ENCODE data around the gene CRADD.
"Not testable (repeated sequence)": the region's sequence is repeated elsewhere in the genome, so short reads cannot be mapped to it uniquely, and the experiment has no call there.

The CRADD gene

DNA sequence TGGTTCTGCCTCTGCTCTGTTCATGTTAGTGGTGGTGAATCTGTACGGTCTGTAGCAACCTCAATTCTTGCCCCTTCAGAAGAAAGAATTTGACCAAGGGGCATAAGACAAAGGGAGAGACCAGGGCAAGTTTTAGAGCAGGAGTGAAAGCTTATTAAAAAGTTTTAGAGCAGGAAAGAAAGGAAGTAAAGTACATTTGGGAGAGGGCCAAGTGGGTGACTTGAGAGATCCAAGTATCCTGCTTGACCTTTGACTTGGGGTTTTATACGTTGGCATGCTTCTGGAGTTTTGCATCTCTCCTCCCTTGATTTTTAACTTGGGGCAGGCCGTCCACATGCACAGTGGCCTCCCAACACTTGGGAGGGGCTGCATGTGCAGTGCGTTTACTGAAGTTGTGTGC lies 225.0 kb downstream of the CRADD start:
- no peak for DNase-seq (ENCODE audit: low read depth)

DNA sequence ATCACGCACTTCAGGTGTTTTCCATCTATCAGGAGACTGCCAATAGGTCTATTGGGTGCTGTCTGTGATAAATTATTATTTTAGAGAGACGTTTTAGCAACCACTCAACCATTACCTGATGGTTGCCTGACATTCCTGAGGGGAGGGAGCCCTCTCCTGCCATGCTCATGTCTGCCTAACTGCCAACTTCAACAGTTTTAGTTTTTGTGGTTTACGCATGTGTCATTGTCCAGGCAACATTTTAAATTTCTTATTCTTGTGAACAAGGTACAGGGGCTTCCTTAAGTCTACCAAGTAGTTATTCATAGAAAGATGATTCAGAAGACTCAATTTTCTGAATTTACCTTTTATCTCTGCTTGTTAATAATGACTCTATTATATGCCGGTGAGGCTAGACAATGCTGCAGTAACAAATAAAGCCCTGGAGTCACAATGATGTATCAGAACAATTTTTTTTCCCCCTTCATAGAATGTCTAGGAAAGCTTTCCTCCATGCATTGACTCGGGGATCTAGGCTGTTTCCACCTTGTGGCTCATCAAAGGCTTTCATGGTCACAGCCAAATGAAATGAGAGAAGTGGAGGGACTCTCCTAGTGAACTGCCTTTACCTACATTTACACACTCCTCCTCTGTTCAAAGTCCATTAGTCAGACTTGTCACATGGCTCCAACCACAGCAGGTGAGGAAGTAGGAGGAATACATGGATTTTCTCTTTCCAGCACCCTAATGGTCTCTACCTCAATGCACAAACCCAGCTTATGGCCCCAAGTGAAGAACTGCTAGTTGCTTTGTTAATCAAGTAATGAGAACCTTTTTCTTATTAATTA lies 225.8 kb downstream of the CRADD start:
- DNase-seq (ENCODE audit: low read depth), result no peak

DNA sequence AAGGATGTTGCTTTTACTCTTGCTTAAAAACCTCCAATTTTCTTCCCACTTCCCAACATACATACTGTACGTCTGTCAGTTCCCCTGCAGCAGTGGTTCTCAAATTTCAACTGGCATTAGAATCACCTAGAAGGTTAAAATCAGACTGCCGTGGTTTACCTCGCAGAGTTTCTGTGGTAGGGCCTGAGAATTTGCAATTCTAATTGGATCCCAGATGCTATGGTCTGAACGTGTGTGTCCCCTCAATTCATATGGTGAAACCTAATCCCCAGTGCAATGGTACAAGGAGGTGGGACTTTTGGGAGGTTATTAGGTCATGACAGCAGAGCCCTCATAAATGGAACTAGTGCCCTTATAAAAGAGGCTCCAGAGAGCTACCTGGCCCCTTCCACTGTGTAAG lies 226.9 kb downstream of the CRADD start:
- no peak for DNase-seq (ENCODE audit: low read depth)

DNA sequence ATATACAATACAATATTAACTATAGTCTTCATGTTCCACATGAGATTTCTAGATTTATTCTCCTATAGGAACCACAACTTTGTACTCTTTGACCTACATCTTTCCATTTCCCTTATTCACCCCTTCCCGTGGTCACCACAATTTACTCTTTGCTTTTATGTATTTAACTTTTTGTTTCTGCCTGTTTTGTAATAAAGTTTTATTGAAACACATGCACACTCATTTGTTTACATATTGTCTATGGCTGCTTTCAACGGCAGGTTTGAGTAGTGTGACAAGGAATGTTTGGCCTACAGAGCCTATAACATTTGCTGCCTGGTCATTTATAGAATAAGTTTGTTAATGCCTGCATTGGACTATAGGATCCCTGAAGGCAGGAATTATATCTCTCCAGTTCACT lies 231.1 kb downstream of the CRADD start:
- DNase-seq (ENCODE audit: low read depth), result no peak

DNA sequence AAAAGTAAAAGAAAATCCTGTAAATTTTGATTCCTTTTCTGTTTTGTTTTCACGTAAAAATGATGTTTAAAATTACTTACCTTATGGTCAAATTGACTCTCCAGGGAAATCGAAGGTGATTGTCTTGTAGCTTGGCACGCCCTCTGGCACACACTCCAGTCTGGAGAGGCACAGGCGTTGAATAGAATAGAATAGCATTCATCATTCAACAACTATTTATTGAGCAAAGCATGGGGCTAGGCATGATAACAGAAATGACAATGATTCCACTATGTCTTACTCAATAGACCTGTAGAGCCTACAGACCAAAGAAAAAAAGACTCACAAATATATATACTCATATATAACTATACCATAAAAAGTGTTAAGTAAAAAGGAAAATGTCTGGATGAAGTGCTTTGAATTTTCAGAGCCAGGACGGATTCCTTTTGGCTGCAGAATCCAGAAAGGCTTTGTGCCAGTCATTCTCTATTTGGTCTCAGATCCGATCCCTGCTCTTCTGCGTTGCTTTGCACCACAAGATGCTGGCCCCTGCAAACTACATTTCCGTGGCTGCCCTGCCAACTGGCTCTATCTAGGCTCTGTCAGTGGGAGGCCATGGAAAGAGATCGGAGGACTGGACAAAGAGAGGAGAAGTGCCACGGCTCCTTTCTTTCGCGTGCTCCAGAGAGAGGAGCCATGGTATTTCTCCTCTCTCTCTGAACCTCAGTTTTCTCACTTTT lies 231.8 kb downstream of the CRADD start:
- peak; percentile 64 for DNase-seq (ENCODE audit: low read depth)

DNA sequence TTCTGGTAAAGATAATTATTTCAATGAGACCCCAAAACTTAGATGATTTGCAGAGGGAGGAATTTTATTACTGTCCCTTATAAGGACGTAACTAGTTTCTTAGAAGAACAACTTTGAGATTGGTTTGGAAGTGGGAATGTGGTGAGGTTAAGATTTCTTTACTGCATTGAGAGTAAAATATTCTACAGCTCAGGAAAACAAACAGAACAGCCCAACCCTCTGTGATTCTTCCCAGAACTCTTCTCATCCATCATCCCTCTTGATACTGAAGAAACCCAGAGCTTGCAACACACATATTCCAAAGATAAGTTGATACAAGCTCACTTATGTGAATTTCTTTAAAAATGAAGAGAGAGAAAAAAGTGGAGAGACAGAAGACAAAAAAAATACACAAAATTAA lies 234.2 kb downstream of the CRADD start:
- peak; percentile 68 for DNase-seq (ENCODE audit: low read depth)

DNA sequence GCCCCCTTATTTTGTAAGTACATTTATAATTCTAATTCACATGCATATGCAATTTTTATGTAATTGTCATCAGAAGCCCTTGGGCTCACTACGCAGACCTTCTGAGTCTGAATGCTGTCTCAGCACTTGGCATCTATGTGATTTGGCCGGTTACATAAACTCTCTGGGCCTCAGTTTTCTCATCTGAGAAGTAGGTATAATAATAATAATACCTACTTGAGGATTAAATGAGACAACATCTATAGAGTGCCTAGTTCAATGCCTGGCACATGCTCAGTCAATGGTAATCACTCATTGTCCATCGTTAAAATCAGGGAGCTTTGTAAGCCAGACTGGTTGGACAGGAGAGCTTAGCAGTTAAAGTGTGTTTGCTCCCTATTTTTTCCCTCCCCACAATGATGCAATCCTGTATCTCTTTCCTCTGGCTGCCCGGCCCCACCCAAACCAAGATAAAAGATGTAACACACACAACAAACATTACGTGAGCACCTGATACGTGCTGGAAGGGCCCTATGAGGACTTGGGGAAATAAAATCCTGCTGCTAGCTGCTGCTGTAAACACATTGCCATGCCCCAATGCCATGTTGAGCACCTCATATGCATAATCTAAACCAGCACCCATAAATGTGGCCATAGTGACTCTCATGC lies 235.0 kb downstream of the CRADD start:
- no peak for DNase-seq (ENCODE audit: low read depth)

DNA sequence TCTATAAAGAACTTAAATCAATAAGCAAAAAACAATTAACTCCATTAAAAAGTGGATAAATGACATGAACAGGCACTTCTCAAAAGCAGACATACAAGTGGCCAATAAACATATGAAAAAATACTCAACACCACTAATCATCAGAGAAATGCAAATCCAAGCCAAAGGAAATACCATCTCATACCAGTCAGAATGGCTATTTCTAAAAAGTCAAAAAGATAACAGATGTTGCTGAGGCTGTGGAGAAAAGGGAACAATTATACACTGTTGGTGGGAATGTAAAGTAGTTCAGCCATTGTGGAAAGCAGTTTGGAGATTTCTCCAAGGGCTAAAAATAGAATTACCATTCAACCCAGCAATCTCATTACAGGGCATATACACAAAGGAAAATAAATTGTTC lies 236.7 kb downstream of the CRADD start:
- DNase-seq (ENCODE audit: low read depth), result peak; percentile 95

DNA sequence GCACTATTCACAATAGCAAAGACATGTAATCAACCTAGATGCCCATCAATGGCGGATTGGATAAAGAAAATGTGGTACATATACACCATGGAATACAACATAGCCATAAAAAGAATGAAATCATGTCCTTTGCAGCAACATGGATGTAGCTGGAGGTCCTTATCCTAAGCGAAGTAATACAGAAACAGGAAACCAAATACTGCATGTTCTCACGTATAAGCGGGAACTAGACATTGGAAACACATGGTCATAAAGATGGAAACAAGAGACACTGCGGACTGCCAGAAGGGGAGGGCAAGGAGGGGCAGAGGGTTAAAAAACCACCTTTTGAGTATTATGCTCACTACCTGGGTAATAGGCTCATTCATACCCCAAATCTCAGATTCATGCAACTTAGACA lies 237.1 kb downstream of the CRADD start:
- DNase-seq (ENCODE audit: low read depth), result peak; percentile 70

DNA sequence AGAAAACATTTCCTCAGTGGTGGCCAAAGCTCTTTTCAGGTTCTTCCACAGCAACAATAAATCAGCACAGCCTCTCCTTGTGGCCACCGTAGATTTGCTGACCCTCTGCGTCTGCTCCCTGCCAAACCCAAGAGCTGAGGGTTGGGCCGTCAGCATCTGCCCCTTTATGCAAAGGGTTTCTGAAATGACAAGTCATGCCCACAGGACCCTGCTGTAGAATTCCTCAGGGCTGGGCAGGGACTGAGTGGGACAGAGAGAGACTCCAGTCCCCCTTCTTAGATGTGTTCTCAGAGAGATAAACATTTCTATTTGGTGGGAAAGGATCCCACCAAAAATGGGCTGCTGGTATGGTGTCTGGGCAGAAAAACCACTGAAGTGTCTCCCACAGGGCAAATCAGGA lies 238.2 kb downstream of the CRADD start:
- no peak for DNase-seq (ENCODE audit: low read depth)

DNA sequence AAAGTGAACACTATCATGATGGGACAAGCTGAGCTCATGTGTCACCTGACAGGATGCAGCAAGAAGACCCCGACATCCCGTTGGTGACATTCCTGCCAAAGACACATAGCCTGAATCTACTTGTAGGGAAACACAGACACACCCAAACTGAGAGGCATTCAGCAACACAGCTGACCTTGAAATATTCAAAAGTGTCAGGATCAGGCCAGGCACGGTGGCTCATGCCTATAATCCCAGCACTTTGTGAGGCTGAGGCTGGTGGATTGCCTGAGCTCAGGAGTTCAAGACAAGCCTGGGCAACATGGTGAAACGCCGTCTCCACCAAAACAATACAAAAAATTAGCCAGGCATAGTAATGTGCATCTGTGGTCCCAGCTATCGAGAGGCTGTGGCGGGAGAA lies 239.2 kb downstream of the CRADD start:
- peak; percentile 25 for DNase-seq (ENCODE audit: low read depth)

DNA sequence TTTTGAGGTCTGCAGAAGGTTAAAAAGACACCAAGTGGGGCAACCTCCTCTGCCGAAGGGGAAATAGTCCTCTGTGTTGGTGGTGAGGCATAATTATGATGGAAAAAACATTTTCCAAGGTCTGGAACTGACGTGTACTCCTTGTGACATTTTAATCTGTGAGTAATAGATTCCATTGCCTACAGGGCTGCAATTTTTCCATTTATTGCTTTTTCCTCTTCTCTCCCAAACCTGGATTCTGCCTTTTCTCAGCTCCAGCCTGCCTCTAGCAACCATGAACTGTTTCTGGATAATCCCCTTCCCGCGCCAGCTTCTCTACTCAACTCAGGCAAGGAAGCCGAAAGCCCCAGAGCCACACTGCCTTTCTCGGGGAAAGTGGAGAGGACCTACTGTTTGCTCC lies 241.1 kb downstream of the CRADD start:
- peak; percentile 96 for DNase-seq (ENCODE audit: low read depth)

DNA sequence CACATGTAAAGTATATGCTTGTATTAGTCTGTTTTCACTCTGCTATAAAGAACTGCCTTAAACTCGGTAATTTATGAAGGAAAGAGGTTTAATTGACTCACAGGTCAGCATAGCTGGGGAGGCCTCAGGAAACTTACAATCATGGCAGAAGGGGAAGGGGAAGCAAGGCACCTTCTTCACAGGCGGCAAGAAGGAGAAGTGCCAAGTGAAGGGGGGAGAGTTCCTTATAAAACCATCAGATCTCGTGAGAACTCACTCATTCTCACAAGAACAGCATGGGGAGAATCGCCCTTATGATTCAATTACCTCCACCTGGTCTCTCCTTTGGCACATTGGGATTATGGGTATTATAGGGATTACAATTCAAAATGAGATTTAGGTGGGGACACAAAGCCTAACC lies 241.7 kb downstream of the CRADD start:
- no peak for DNase-seq (ENCODE audit: low read depth)

DNA sequence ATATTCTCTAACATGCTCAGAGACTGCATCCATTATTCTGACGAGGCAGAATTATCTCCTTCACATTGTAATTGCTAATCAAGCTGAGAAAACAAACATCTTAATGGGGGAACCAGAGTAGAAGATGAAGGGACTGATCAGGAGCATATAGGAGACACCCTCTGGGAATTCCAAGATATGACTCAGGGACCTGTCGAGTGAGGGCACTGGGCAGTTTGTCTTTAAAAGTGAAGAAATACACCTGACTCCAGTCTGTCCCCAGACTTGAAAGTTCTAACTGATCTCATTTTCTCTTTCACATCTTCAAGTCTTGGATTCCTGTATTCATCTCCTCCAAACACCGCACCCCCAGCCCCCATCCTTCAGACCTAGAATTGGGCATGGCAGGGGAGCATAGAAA lies 244.3 kb downstream of the CRADD start:
- no peak for DNase-seq (ENCODE audit: low read depth)

DNA sequence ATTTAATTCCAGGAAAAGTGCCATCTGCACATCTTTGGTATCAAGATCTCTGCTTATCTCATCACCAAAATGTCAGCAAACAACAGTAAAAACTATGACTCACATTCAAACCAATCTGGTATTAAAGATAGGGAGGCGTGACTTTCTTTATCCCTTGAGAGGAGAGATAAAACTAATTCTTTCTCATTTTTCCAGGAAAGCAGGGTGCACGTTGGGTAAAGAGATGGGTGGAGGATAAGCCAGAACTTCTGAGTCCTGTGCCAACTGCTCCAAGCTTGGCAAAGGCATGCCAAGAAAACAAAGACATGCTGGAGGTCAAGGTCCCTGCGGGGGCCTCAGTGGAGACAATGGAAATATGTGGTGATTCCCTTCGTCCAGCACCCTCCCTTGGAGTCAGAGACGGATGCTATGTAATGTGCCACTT lies 245.4 kb downstream of the CRADD start:
- DNase-seq (ENCODE audit: low read depth), result peak; percentile 57

DNA sequence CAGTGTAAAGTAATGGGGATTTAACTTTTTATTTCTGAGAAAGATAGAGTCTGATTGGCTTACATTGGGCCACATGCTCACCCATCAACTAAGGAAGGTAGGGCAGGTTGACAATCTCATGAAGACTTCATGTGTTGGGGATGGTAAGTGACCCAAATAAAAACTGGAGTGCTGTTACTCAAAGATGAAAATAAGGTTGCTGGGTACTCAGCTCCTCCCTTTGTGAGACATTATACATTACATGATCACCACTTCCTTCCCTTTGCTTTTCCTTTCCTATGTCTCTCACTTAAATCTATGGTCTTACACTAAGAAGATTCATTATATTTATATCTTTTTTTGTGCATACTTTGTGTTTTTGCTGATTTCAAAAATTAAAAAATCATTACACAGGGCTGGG lies 247.2 kb downstream of the CRADD start:
- no peak for DNase-seq (ENCODE audit: low read depth)

DNA sequence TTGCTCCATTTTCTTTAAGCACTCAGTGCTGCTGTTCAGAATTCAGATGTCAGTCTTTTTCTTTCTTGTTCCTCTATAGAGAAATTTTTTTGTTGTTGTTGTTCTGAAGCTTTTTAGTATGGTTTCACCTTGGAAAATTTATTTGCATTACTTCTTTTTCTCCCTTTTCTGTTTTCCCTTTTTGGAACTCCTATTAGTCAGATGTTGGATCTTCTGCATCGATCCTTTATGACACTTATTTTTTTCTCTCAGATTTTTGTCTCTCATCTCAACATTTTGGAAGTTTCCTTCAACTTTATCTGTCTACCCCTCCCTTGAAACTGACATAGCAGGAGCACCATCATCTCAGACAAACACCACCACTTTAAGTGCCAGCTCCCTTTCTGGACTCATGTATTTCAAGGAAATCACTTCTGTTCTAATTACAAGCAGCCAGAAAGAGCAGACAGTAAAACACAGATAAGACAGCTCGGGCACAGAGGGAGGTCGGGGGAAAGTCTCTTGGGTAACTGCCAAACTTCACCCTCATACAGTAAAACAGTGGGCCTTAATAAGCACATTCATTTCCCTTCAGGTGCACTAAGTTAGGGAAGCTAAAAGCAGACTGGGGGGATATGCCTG lies 248.5 kb downstream of the CRADD start:
- no peak for DNase-seq (ENCODE audit: low read depth)

DNA sequence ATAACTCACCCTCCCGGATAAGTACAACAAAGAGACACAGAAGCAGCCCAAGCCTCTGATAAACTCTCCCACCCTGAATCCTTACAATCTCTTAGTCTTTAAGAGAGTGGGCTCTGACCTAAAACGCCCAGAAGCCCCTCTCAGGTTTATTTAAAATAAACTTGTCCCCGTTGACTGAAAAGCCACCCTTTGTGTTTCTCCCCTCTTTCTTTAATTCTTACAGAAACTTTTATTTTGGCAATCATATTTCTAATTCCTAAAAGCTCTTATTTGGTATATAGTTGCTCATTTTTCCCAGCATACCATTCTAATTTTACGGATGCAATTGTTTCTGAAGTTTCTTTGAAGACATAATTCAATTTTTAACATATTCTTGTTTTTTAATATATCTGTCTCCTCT lies 249.1 kb downstream of the CRADD start:
- DNase-seq (ENCODE audit: low read depth), result no peak

DNA sequence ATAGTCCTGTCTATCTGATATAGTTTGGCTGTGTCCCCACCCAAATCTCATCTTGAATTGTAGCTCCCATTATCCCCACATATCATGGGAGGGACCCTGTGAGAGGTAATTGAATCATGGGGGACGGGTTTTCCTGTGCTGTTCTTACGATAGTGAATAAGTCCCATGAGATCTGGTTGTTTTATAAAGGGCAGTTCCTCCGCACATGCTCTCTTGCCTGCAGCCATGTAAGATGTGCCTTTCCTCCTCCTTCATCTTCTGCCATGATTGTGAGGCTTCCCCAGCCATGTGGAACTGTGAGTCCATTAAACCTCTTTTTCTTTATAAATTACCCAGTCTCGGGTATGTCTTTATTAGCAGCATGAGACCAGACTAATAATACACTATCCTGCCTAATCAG lies 251.9 kb downstream of the CRADD start:
- DNase-seq (ENCODE audit: low read depth), result not testable (repeated sequence)

DNA sequence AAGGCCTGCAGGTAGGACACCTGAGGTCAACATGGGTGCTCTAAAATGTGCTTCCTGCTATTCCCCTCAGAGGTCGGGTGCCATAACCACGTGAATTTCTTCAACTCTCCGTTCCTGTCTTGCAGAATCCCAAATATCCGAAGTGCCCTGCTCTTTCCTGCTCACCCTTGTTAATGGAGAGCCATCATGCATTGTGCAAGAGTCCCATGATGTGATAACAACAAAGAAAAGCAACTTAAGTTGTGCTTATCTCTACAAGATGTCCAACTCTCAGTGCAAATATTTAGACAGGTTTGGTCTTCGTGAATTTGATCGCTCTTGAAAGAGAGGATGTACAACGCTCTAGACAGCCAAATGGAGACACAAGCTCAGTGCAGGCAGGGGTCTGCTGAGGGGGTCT lies 260.6 kb downstream of the CRADD start:
- DNase-seq (ENCODE audit: low read depth), result no peak

DNA sequence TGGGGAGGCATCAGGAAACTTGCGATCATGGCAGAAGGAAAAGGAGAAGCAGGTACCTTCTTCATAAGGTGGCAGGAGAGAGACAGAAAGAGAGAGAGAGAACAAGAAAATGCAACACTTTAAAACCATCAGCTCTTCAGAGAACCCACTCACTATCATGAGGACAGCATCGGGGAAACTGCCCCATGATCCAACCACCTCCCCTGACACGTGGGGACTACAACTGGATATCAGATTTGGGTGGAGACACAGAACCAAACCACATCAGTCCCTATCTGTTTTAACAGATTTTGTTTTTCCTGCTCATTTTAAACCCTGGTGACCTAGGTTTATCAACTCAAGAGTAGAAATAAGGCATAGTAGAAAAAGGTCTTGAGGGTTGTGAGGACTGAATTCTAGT lies 261.1 kb downstream of the CRADD start:
- no peak for DNase-seq (ENCODE audit: low read depth)

DNA sequence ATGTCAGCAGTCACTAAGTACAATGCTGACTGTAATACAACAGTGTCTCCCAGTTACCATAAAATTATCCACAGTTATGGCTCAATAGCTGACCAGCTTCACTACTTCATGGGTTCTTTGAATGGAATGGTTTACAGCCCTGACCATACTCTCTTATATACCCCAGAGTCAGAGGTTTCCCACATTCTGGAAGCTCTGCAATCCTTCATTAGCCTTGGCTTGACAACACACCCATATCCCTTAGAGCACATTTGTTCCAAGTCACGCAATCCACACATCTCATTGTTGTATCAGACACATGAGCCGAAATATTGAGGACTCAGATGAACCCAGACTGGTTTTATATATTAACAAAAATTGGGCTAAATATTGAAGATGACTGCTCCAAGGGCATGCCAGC lies 261.8 kb downstream of the CRADD start:
- DNase-seq (ENCODE audit: low read depth), result peak; percentile 57
